ENCODE results near the gene CFAP99. TPM values are rescaled to one million over a fixed set of nuclear protein-coding genes. Genes with fewer than 3 reads are reported as not detected.

The CFAP99 gene
- polyA plus RNA-seq, 1 donor (not counting 4 experiments of a cell fraction or from before 2014, with no cell fraction given): not detected

GRCh38 chr4:2383760-2384159, 35.0 kb upstream of the CFAP99 start:
- no peaks in the 10 kb centered on the region for H3K9me3 ChIP-seq (ENCODE audit: control insufficient read depth, low read depth, low read length)
- no peak overlapping the region for H3K4me3 ChIP-seq (ENCODE audit: control insufficient read depth in 2 of 3, extremely low read depth in 1 of 3, insufficient read depth in 2 of 3, low read depth in 1 of 3, low read length in 3 of 3)
- H4K20me1 ChIP-seq (ENCODE audit: control insufficient read depth, extremely low read depth, insufficient read depth, low read length): no peaks in the 10 kb centered on the region
- FAIRE-seq (no peak), DNase-seq (ENCODE audit: low read depth, low spot score) (no peak)
- H2AFZ ChIP-seq (ENCODE audit: control insufficient read depth, low read length): no peak overlapping the region
- H3K36me3 ChIP-seq (ENCODE audit: control insufficient read depth in 2 of 2, extremely low read depth in 1 of 2, insufficient read depth in 2 of 2, low read length in 2 of 2): no peaks in the 10 kb centered on the region
- no peaks in the 10 kb centered on the region for H3K4me1 ChIP-seq (ENCODE audit: control insufficient read depth, extremely low read depth, insufficient read depth, low read length)
- H3K27me3 ChIP-seq (ENCODE audit: control insufficient read depth, extremely low read depth, insufficient read depth, low read length): peaks cover 23% of the 10 kb centered on the region
- no peak overlapping the region for H3K27ac ChIP-seq (ENCODE audit: control insufficient read depth, insufficient read depth, low read length)
- H3K79me2 ChIP-seq (ENCODE audit: control insufficient read depth, insufficient read depth, low read length): no peaks in the 10 kb centered on the region
- no peak for TF ChIP-seq EZH2 (IDR thresholded peaks at IDR 0.05; ENCODE audit: low read length)
- no peak for TF ChIP-seq CTCF (optimal IDR thresholded peaks at IDR 0.05 in 1 of 3, IDR thresholded peaks at IDR 0.05 in 1 of 3, conservative IDR thresholded peaks at IDR 0.05 in 1 of 3; ENCODE audit: extremely low read depth in 1 of 3, insufficient read depth in 2 of 3, low read length in 3 of 3)
- no peaks in the 10 kb centered on the region for H3K9me1 ChIP-seq (ENCODE audit: control insufficient read depth, extremely low read depth, insufficient read depth, low read length)
- dilution Hi-C loops (cut with MboI; ENCODE audit: extremely low pct_ligation_motif_present, low sequenced_read_pairs): no loop called here
- H3K4me2 ChIP-seq (ENCODE audit: control insufficient read depth, extremely low read depth, insufficient read depth, low read depth, low read length): no peak overlapping the region
- no peak overlapping the region for H3K9ac ChIP-seq (ENCODE audit: control insufficient read depth, extremely low read depth, insufficient read depth, low read length)

- no peak overlapping the region for H3K9ac ChIP-seq (ENCODE audit: control insufficient read depth, extremely low read depth, insufficient read depth, low read length)
- H2AFZ ChIP-seq (ENCODE audit: control insufficient read depth, low read length): no peak overlapping the region
- H3K4me1 ChIP-seq (ENCODE audit: control insufficient read depth, extremely low read depth, insufficient read depth, low read length): no peaks in the 10 kb centered on the region
- no peaks in the 10 kb centered on the region for H3K9me3 ChIP-seq (ENCODE audit: control insufficient read depth, low read depth, low read length)
- peaks cover 23% of the 10 kb centered on the region for H3K27me3 ChIP-seq (ENCODE audit: control insufficient read depth, extremely low read depth, insufficient read depth, low read length)
- dilution Hi-C loops (cut with MboI; ENCODE audit: extremely low pct_ligation_motif_present, low sequenced_read_pairs): no loop called here
- no peaks in the 10 kb centered on the region for H3K9me1 ChIP-seq (ENCODE audit: control insufficient read depth, extremely low read depth, insufficient read depth, low read length)
- TF ChIP-seq CTCF (optimal IDR thresholded peaks at IDR 0.05 in 1 of 3, IDR thresholded peaks at IDR 0.05 in 1 of 3, conservative IDR thresholded peaks at IDR 0.05 in 1 of 3; ENCODE audit: extremely low read depth in 1 of 3, insufficient read depth in 2 of 3, low read length in 3 of 3): no peak
- TF ChIP-seq EZH2 (IDR thresholded peaks at IDR 0.05; ENCODE audit: low read length): no peak
- no peak overlapping the region for H3K27ac ChIP-seq (ENCODE audit: control insufficient read depth, insufficient read depth, low read length)
- no peaks in the 10 kb centered on the region for H4K20me1 ChIP-seq (ENCODE audit: control insufficient read depth, extremely low read depth, insufficient read depth, low read length)
- H3K36me3 ChIP-seq (ENCODE audit: control insufficient read depth in 2 of 2, extremely low read depth in 1 of 2, insufficient read depth in 2 of 2, low read length in 2 of 2): no peaks in the 10 kb centered on the region
- no peak overlapping the region for H3K4me2 ChIP-seq (ENCODE audit: control insufficient read depth, extremely low read depth, insufficient read depth, low read depth, low read length)
- H3K4me3 ChIP-seq (ENCODE audit: control insufficient read depth in 2 of 3, extremely low read depth in 1 of 3, insufficient read depth in 2 of 3, low read depth in 1 of 3, low read length in 3 of 3): no peak overlapping the region
- no peaks in the 10 kb centered on the region for H3K79me2 ChIP-seq (ENCODE audit: control insufficient read depth, insufficient read depth, low read length)
- no peak for FAIRE-seq
- DNase-seq (ENCODE audit: low read depth, low spot score): no peak
Measured at GRCh38 chr4:2384245-2384644, 34.5 kb upstream of the CFAP99 start.

Data from keratinocyte (primary cell).